SK-N-SH (cell line): ENCODE measurements around the gene FYN. TPM values are rescaled to one million over a fixed set of nuclear protein-coding genes. Genes with fewer than 3 reads are reported as not detected.

Experiments
- CTCF ChIA-PET: fragments of 300-600, 350-600 bp; formaldehyde crosslinking; extraction: SDS; loops from one replicate; lab custom pipeline; 2021; lab: Yijun Ruan, JAX
- POLR2A ChIA-PET: fragments of 350-600 bp; sonication (Branson Sonifier 250); formaldehyde crosslinking; extraction: SDS; loops from one replicate; lab custom pipeline; 2020; ENCODE audit warnings: antibody characterized with exemption, inconsistent platforms; lab: Yijun Ruan, JAX
- DNase-seq: peaks from one replicate; pipeline ENCODE4 v3.0.0; 2012
- H2AFZ ChIP-seq: fragments of 200-600 bp; sonication (generic); 2 replicates; pipeline ENCODE4 v1.8.1; 2016; ENCODE audit warnings: antibody characterized with exemption, mild to moderate bottlenecking, low read depth
- H3F3A ChIP-seq: fragments of 200-600 bp; sonication (generic); replicated peaks from 2 replicates; pipeline ENCODE3; 2016; ENCODE audit warnings: antibody characterized with exemption, mild to moderate bottlenecking; ENCODE audit not compliant: insufficient read depth
- H3K27ac ChIP-seq, 2 experiments: fragments of 200-500 bp in 1 of 2; fragments of 200-600 bp in 1 of 2; sonication (Bioruptor generic) in 1 of 2; sonication (generic), shearing (Covaris generic) in 1 of 2; 2 replicates each; pipeline versions ENCODE4 v1.5.1 to v1.6.1; 2014 to 2016; ENCODE audit warnings: low read depth in 2 of 2, inconsistent platforms in 1 of 2, low read length in 1 of 2, mild to moderate bottlenecking in 1 of 2, mixed read lengths in 1 of 2
- H3K27me3 ChIP-seq: fragments of 200-600 bp; sonication (generic), shearing (Covaris generic); 2 replicates; pipeline ENCODE4 v1.6.1; 2016; ENCODE audit warnings: mixed run types; ENCODE audit not compliant: insufficient read depth
- H3K36me3 ChIP-seq, 2 experiments: fragments of 200-500 bp in 1 of 2; fragments of 200-600 bp in 1 of 2; sonication (Bioruptor generic) in 1 of 2; sonication (generic) in 1 of 2; replicated peaks in 1 of 2; 2 replicates each; pipeline versions ENCODE3 to v1.5.1; 2014 to 2016; ENCODE audit warnings: low read length in 1 of 2, mild to moderate bottlenecking in 1 of 2; ENCODE audit not compliant: insufficient read depth in 2 of 2, control insufficient read depth in 1 of 2
- H3K4me1 ChIP-seq, 2 experiments: fragments of 200-500 bp in 1 of 2; fragments of 200-600 bp in 1 of 2; sonication (Bioruptor generic) in 1 of 2; sonication (generic), shearing (Covaris generic) in 1 of 2; 2 replicates each; pipeline versions ENCODE4 v1.5.1 to v1.6.1; 2014 to 2016; ENCODE audit warnings: low read depth in 1 of 2, low read length in 1 of 2, mixed run types in 1 of 2; ENCODE audit not compliant: insufficient read depth in 2 of 2, control insufficient read depth in 1 of 2
- H3K4me2 ChIP-seq: fragments of 200-600 bp; sonication (generic), shearing (Covaris generic); 2 replicates; pipeline ENCODE4 v1.6.1; 2017; ENCODE audit warnings: mixed run types
- H3K4me3 ChIP-seq, 2 experiments: fragments of 200-500 bp in 1 of 2; fragments of 200-600 bp in 1 of 2; sonication (Bioruptor generic) in 1 of 2; sonication (generic), shearing (Covaris generic) in 1 of 2; 2 replicates each; pipeline versions ENCODE4 v1.5.1 to v1.8.1; 2014 to 2016; ENCODE audit warnings: low read depth in 2 of 2, inconsistent platforms in 1 of 2, low read length in 1 of 2, mild to moderate bottlenecking in 1 of 2, mixed read lengths in 1 of 2, moderate library complexity in 1 of 2
- H3K79me2 ChIP-seq: fragments of 200-600 bp; sonication (generic); 2 replicates; pipeline ENCODE4 v1.8.1; 2017; ENCODE audit warnings: mild to moderate bottlenecking; ENCODE audit not compliant: insufficient read depth
- H3K9ac ChIP-seq: fragments of 200-600 bp; sonication (generic); 2 replicates; pipeline ENCODE4 v1.6.1; 2017; ENCODE audit warnings: mixed run types
- H3K9me2 ChIP-seq: fragments of 200-600 bp; sonication (generic); 2 replicates; pipeline ENCODE4 v1.6.1; 2017; ENCODE audit warnings: mixed run types
- H3K9me3 ChIP-seq: fragments of 200-600 bp; sonication (generic); 2 replicates; pipeline ENCODE4 v1.6.1; 2017; ENCODE audit warnings: mixed run types, mild to moderate bottlenecking, moderate library complexity
- H4K20me1 ChIP-seq: fragments of 200-600 bp; sonication (generic); 2 replicates; pipeline ENCODE4 v1.6.1; 2017; ENCODE audit warnings: mild to moderate bottlenecking, mixed run types; ENCODE audit not compliant: insufficient read depth
- CTCF ChIP-seq: fragments of 200-600 bp; sonication (generic); IDR thresholded peaks from 2 replicates; pipeline ENCODE4 v1.6.1; 2017; ENCODE audit warnings: antibody characterized with exemption, mild to moderate bottlenecking, moderate library complexity
- EP300 ChIP-seq, 2 experiments: IDR thresholded peaks; 2 replicates each; pipeline versions ENCODE4 v1.4.0 to v1.6.1; 2012; ENCODE audit warnings: borderline replicate concordance in 1 of 2, low read depth in 1 of 2, low read length in 1 of 2
- EZH2phosphoT487 ChIP-seq: fragments of 200-600 bp; sonication (generic); IDR thresholded peaks from 2 replicates; pipeline ENCODE4 v1.6.1; 2017; ENCODE audit warnings: low read depth, mixed run types, mild to moderate bottlenecking, antibody characterized with exemption, moderate library complexity, borderline replicate concordance
- FOSL2 ChIP-seq: IDR thresholded peaks from 2 replicates; pipeline ENCODE4 v1.4.0; 2012; ENCODE audit warnings: low read depth, mild to moderate bottlenecking, moderate library complexity, borderline replicate concordance
- FOXJ3 ChIP-seq: sonication (generic); formaldehyde crosslinking; IDR thresholded peaks from 2 replicates; pipeline ENCODE4 v1.5.1; 2020; ENCODE audit warnings: mild to moderate bottlenecking, missing genetic modification reagents
- FOXM1 ChIP-seq: IDR thresholded peaks from 2 replicates; pipeline ENCODE4 v1.4.0; 2012; ENCODE audit warnings: low read depth, mild to moderate bottlenecking
- GABPA ChIP-seq: IDR thresholded peaks from 2 replicates; pipeline ENCODE4 v1.4.0; 2012; ENCODE audit warnings: low read depth, mild to moderate bottlenecking
- GATA2 ChIP-seq: sonication (generic); formaldehyde crosslinking; IDR thresholded peaks from 2 replicates; pipeline ENCODE4 v1.5.0; 2020; ENCODE audit warnings: mild to moderate bottlenecking, missing genetic modification reagents
- JUND ChIP-seq: IDR thresholded peaks from 2 replicates; pipeline ENCODE4 v1.4.0; 2012
- MEF2A ChIP-seq: IDR thresholded peaks from 2 replicates; pipeline ENCODE4 v1.4.0; 2012; ENCODE audit warnings: low read depth, borderline replicate concordance
- MXI1 ChIP-seq: IDR thresholded peaks from 2 replicates; pipeline ENCODE4 v1.6.1; 2012; ENCODE audit warnings: mild to moderate bottlenecking, low read depth, low read length, improper control_type of control experiment
- NRF1 ChIP-seq: IDR thresholded peaks from 2 replicates; pipeline ENCODE4 v1.6.1; 2012; ENCODE audit warnings: low read depth, mild to moderate bottlenecking, low read length
- POLR2AphosphoS5 ChIP-seq: IDR thresholded peaks from 2 replicates; pipeline ENCODE4 v1.6.1; 2012; ENCODE audit warnings: low read depth, low read length
- RAD21 ChIP-seq: IDR thresholded peaks from 2 replicates; pipeline ENCODE4 v1.6.1; 2012; ENCODE audit warnings: mild to moderate bottlenecking, low read length
- RCOR1 ChIP-seq: fragments of 150-350 bp; IDR thresholded peaks from 2 replicates; pipeline ENCODE4 v1.6.1; 2017; ENCODE audit warnings: antibody characterized with exemption, low read length
- RFX5 ChIP-seq: IDR thresholded peaks from 2 replicates; pipeline ENCODE4 v1.6.1; 2012; ENCODE audit warnings: mild to moderate bottlenecking, improper control_type of control experiment, low read length
- RXRA ChIP-seq: IDR thresholded peaks from 2 replicates; pipeline ENCODE4 v1.4.0; 2012; ENCODE audit warnings: low read depth, mild to moderate bottlenecking, borderline replicate concordance
- TAF1 ChIP-seq: IDR thresholded peaks from 2 replicates; pipeline ENCODE4 v1.6.1; 2012; ENCODE audit warnings: low read depth, mild to moderate bottlenecking, low read length, moderate library complexity, borderline replicate concordance
- TCF12 ChIP-seq: IDR thresholded peaks from 2 replicates; pipeline ENCODE4 v1.4.0; 2012
- USF1 ChIP-seq: IDR thresholded peaks from 2 replicates; pipeline ENCODE4 v1.4.0; 2012; ENCODE audit warnings: low read depth, borderline replicate concordance
- USF2 ChIP-seq: fragments of 150-350 bp; IDR thresholded peaks from 2 replicates; pipeline ENCODE4 v1.6.1; 2017; ENCODE audit warnings: antibody characterized with exemption, low read length, low read depth, borderline replicate concordance
- YY1 ChIP-seq: IDR thresholded peaks from 2 replicates; pipeline ENCODE4 v1.4.0; 2012; ENCODE audit warnings: low read depth, mild to moderate bottlenecking
- WGBS: methylation state at CpG from one replicate; pipeline ENCODE4 v1.1.6; 2017; ENCODE audit warnings: low lambda C conversion rate; 5-methylcytosine and 5-hydroxymethylcytosine counted together
- polyA plus RNA-seq, 3 experiments: library from polyadenylated mRNA; depleted of rRNA; stranded (reverse); fragments of >200 nt; gene quantifications; 2 replicates each; pipeline ENCODE4 v1.2.3, GENCODE V29; 2012

Gene FYN
- polyA plus RNA-seq, 1 of the 3 experiments (the other 2 are of a cell fraction) = 31.0 TPM

GRCh38 chr6:111870051-111870741, 3.1 kb downstream of the FYN start:
- ChIA-PET POLR2A (no interaction called here), CTCF (no interaction called here)
- H3K9me3 ChIP-seq = no peaks in the 10 kb centered on the region
- H3K27me3 ChIP-seq = no peaks in the 10 kb centered on the region
- H3K4me1 ChIP-seq = peaks cover 0 to 15% of the 10 kb centered on the region in 2 experiments; a peak in 2 of 4 replicates
- H3K4me3 ChIP-seq = no peak overlapping the region
- H4K20me1 ChIP-seq = no peaks in the 10 kb centered on the region; the same call in 1 of the 2 replicates
- no peak overlapping the region for H2AFZ ChIP-seq
- TF ChIP-seq FOSL2 (no peak), POLR2AphosphoS5 (no peak), USF2 (no peak), EP300 (IDR thresholded peaks at IDR 0.05; ENCODE audit: borderline replicate concordance in 1 of 2, low read depth in 1 of 2, low read length in 1 of 2) (no peak), FOXM1 (no peak), TAF1 (no peak), JUND (no peak), NRF1 (no peak), RFX5 (no peak)
- H3F3A ChIP-seq = no peaks in the 10 kb centered on the region
- no peak overlapping the region for H3K9ac ChIP-seq
- no peak overlapping the region for H3K4me2 ChIP-seq
- DNase-seq = no peak
- no peaks in the 10 kb centered on the region for H3K9me2 ChIP-seq
- 88% methylated on average over 7 of the region's 7 CpGs for WGBS
- H3K79me2 ChIP-seq = peaks cover 65% of the 10 kb centered on the region
- H3K27ac ChIP-seq = no peak overlapping the region
- no peaks in the 10 kb centered on the region for H3K36me3 ChIP-seq

GRCh38 chr6:111866857-111867256, 6.4 kb downstream of the FYN start:
- H3K9me2 ChIP-seq = no peaks in the 10 kb centered on the region
- no peaks in the 10 kb centered on the region for H3K9me3 ChIP-seq
- H3K9ac ChIP-seq = no peak overlapping the region
- H3K4me3 ChIP-seq = no peak overlapping the region
- POLR2A ChIA-PET = no interaction called here
- H3F3A ChIP-seq = no peaks in the 10 kb centered on the region
- H3K79me2 ChIP-seq = peaks cover 91% of the 10 kb centered on the region
- CTCF ChIA-PET = no interaction called here
- no peak overlapping the region for H2AFZ ChIP-seq
- no peak overlapping the region for H3K27ac ChIP-seq
- WGBS = 91% methylated on average over 2 of the region's 2 CpGs
- no peaks in the 10 kb centered on the region for H3K36me3 ChIP-seq
- no peaks in the 10 kb centered on the region; the same call in 1 of the 2 replicates for H4K20me1 ChIP-seq
- H3K4me1 ChIP-seq = peaks cover 0 to 11% of the 10 kb centered on the region in 2 experiments; a peak in 2 of 4 replicates
- no peaks in the 10 kb centered on the region for H3K27me3 ChIP-seq
- TF ChIP-seq TCF12 (no peak), GABPA (no peak), RAD21 (no peak), GATA2 (no peak), RCOR1 (no peak), USF2 (no peak), JUND (no peak), YY1 (no peak), FOXJ3 (no peak), RXRA (no peak), EZH2phosphoT487 (no peak), RFX5 (no peak), FOSL2 (no peak), USF1 (no peak), MEF2A (no peak), TAF1 (no peak), MXI1 (no peak), CTCF (no peak), EP300 (IDR thresholded peaks at IDR 0.05; ENCODE audit: borderline replicate concordance in 1 of 2, low read depth in 1 of 2, low read length in 1 of 2) (no peak)
- no peak for DNase-seq
- no peak overlapping the region for H3K4me2 ChIP-seq
